COR-L47 (cell line): ENCODE measurements around the gene MICALL1.

Experiments
- DNase-seq: peaks from one replicate; lab custom pipeline; 2025; lab: John Stamatoyannopoulos, UW

MICALL1 gene

GRCh38 chr22:37983860-37984791 is 78.0 kb downstream of the MICALL1 start, which contains the start of gene SOX10:
SOX10 (minus strand) TSS chr22:37984555; CDS start chr22:37983784, 771 bp downstream.
- DNase-seq: no peak

DNA sequence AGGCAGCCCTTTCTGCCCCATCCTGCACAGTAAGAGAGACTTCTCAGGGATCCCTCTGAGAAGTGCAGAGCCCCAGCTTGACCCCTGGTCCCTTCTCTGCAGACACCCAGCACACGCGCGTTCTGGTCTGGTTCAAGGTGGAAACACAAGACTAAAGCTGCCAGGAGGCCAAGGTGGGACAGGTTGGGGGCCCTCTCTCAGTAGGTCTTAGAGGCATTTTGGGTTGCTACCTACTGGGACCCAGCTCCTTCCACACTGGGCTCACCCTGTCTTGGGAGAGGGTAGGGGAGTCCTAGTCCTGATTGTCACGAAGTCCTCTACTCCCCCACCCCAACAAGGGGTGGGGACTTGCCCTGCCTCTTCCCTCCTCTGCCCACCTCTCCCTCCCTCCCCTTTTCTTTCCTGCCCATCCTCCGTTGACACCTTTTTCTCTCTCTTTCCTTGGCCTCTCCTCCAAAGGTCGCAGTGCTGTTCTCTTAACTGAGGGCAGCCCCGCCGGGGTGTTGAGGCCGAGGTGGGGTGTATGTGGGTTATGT is 79.0 kb downstream of the MICALL1 start:
- DNase-seq: no peak

GRCh38 chr22:37985751-37986281 is 79.7 kb downstream of the MICALL1 start:
- no peak for DNase-seq

- DNase-seq: no peak
Observed at GRCh38 chr22:37986371-37986770, 80.3 kb downstream of the MICALL1 start.

- DNase-seq: no peak
Observed at GRCh38 chr22:37989146-37990045, 83.3 kb downstream of the MICALL1 start.

GRCh38 chr22:37990301-37990700 is 84.2 kb downstream of the MICALL1 start:
- no peak for DNase-seq

DNA sequence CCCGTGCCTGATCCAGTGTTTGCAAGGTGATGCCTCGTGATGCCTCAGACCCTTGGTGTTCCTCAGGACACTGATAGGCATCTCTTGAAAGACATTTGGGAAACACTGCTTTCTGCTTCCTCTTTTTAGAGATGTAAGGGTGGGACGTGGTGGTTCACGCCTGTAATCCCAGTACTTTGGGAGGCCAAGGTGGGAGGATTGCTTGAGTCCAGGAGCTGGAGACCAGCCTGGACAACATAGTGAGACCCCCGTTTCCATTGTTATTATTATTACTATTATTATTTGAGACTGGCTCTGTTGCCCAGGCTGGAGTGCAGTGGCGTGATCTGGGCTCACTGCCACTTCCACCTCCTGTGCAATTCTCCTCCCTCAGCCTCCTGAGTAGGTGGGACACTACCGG is 84.8 kb downstream of the MICALL1 start:
- DNase-seq: no peak

DNA sequence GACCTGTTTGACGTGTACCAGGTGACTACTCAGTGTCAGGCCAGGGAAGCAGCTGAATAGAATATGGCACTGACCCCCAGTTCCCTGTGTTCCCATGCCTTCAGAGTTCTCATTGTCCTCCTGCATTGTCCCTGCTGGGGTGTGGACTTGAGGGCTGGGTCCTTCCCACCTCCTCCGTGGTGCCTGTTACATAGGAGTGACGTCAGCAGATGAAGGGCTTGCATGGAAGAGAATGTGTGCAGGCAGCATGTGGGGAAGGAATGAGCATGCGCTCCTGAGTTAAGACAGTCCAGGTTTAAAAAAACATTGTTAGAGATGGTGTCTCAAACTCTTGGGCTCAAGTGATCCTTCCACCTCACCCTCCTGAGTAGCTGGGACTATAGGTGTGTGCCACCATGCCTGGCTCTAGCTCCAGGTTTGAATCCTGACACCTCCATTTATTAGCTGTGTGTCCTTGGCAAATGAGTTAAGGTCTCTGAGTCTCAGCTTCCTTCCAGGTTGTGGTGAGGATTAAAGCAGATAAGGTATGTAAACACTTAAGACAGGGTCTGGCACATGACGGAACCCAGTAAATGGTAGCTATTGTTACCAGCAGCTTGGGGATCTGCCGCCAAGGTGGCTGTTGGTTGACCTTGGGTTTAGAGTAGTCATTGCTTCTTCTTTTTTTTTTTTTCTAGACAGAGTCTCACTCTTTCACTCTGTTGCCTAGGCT is 85.8 kb downstream of the MICALL1 start:
- no peak for DNase-seq
